Right ventricle myocardium inferior (tissue), 1 donor: ENCODE measurements around the gene KIAA0586. TPM values are rescaled to one million over a fixed set of nuclear protein-coding genes. Genes with fewer than 3 reads are reported as not detected.
A peak's percentile ranks its signal among the peaks of the same experiment; 100 is the strongest.
"Not testable (repeated sequence)": the region's sequence is repeated elsewhere in the genome, so short reads cannot be mapped to it uniquely, and the experiment has no call there.

Experiments
- ATAC-seq: fragments of 200-7000 bp; cut with Tn5 transposase; one replicate; pipeline ENCODE4 v1.9.1; 2020; ENCODE audit warnings: mild to moderate bottlenecking, moderate library complexity
- DNase-seq: peaks from one replicate; pipeline ENCODE4 v3.0.0; 2021; ENCODE audit errors: missing footprints
- intact Hi-C: fragments of 100-400 bp; cut with DNase I; formaldehyde crosslinking; loops from one replicate; pipeline ENCODE4 v1.11.0; 2022
- total RNA-seq: library from RNA; stranded (reverse); fragmentation: NEBNext Ultra II Directional; extraction: Animal tissue kit (Norgen Biotek cat#: 25700); gene quantifications from one replicate; pipeline ENCODE4 v1.2.1, GENCODE V29; 2021
- donor health status: DM: no; HTN: yes; CAD: no; lungs with severe emphysema.

KIAA0586 gene
- total RNA-seq, 1 donor from 2014 or later: 11.3 TPM

GRCh38 chr14:58455593-58456265 is 28.2 kb downstream of the KIAA0586 start:
- no peak for DNase-seq
- no peak for ATAC-seq
- intact Hi-C loops: no loop called here

DNA sequence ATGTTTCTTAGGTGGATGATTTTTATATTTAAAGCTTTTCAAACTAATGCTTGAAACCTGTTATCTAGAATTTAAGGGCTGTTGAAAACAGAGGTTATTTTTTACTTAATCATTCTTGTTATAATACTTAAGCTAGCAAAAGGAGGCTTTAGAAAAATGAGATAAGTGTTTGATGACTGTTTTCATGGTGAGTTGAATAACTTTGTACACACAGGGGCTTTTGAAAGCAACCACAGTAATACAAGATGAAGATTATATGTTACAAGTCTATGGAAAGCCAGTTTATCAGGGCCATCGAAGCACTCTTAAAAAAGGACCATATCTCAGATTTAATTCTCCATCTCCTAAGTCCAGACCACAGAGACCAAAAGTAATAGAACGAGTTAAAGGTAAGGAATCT is 33.3 kb downstream of the KIAA0586 start:
- DNase-seq: no peak
- ATAC-seq: no peak
- intact Hi-C loops: no loop called here

DNA sequence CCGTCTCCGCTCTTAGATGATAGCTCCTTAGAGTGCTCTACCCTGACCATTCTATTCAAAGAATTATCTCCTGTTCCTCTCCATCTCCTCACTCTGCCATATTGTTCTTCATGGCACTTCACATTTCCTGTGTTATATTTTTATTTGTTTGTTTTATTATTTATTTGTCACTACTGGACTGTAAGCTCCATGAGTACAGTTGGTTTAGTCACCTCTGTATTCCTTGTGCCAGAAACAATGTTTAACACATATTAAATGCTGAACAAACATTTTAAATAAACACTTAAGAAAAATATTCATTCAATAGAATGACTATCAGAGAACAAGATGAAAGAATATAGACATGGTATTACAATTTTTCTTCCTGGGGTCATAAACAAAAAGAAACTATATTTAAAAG is 35.6 kb downstream of the KIAA0586 start:
- DNase-seq (no peak), ATAC-seq (no peak)

DNA sequence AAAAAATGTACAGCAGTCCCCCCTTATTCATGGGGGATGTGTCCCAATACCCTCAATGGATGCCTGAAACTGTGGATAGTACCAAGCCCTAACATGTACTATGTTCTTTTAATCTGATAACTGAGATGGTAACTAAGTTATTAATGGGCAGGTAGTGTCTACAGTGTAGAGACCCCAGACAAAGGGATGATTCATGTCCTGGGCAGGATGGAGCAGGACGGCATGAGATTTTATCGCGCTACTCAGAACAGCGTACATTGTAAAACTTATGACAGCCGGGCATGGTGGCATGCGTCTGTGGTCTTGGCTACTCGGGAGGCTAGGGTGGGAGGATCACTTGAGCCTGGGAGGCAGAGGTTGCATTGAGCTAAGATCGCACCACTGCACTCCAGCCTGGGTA is 37.1 kb downstream of the KIAA0586 start:
- intact Hi-C loops: no loop called here
- DNase-seq (no peak), ATAC-seq (no peak)

More for the DNA sequence above, 35.6 kb downstream of the KIAA0586 start:
- intact Hi-C loops: no loop called here

- no peak for DNase-seq
- ATAC-seq: no peak
- intact Hi-C loops: no loop called here
Observed at GRCh38 chr14:58465421-58465820, 37.9 kb downstream of the KIAA0586 start.

GRCh38 chr14:58466459-58466858 is 38.9 kb downstream of the KIAA0586 start:
- intact Hi-C loops: no loop called here
- DNase-seq (no peak), ATAC-seq (no peak)

DNA sequence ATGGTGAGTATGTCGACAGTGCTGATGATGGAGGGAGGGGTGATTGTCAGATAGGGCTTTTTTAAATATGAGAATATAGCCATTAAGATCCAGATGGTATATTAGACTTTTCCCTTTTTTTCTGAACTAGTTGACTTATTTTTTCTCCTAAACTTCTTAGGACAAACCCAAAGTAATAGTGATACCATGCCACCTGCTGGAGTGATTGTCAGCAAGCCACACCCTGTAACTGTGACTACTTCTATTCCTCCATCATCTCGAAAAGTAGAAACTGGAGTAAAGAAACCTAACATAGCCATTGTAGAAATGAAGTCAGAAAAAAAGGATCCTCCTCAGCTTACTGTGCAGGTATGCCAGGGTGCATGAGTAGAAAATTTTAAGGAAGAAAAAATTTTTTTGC is 40.1 kb downstream of the KIAA0586 start:
- DNase-seq (no peak), ATAC-seq (no peak)
- intact Hi-C loops: no loop called here

GRCh38 chr14:58469309-58469708 is 41.8 kb downstream of the KIAA0586 start:
- ATAC-seq: no peak
- DNase-seq: no peak
- intact Hi-C loops: no loop called here

- intact Hi-C loops: no loop called here
Observed at GRCh38 chr14:58476320-58476719, 48.8 kb downstream of the KIAA0586 start.

GRCh38 chr14:58477653-58478052 is 50.1 kb downstream of the KIAA0586 start:
- no peak for DNase-seq
- ATAC-seq: no peak
- intact Hi-C loops: no loop called here

More at GRCh38 chr14:58476320-58476719, 48.8 kb downstream of the KIAA0586 start:
- ATAC-seq (no peak), DNase-seq (no peak)

DNA sequence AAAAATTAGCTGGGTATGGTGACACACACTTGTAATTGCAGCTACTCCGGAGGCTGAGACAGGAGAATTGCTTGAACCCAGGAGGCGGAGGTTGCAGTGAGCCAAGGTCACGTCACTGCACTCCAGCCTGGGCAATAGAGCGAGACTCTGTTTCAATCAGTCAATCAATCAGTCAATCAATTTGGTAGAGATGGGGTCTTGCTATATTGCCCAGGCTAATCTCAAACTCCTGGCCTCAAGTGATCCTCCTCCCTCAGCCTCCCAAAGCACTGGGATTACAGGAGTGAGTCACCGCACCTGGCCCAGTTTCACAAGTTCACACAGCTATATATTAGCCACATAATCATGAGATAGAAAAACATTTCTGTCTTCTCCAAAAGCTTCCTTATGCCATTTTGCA is 50.8 kb downstream of the KIAA0586 start:
- intact Hi-C loops, ATAC-seq, DNase-seq: not testable (repeated sequence)

- intact Hi-C loops: no loop called here
- ATAC-seq: no peak
- no peak for DNase-seq
Observed at GRCh38 chr14:58479975-58480374, 52.5 kb downstream of the KIAA0586 start.

DNA sequence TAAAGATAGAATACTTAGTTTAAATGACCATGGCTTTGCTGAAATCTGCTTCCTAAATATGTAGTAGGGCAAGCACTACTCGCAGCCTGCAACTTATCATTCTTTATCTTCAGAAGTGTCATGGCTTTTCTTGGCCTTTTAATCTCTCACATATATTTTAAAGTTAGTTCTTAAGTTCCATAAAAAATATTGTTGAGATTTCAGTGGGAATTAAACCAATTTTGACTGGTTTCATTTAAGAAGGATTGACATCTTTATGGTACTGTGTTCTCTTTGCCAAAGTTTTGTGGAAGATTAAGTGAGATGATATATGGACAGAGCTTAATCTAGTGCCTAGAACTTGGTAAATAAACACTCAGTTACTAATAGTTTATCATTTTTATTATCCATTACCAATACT is 56.7 kb downstream of the KIAA0586 start:
- ATAC-seq (no peak), DNase-seq (no peak)
- intact Hi-C loops: no loop called here

DNA sequence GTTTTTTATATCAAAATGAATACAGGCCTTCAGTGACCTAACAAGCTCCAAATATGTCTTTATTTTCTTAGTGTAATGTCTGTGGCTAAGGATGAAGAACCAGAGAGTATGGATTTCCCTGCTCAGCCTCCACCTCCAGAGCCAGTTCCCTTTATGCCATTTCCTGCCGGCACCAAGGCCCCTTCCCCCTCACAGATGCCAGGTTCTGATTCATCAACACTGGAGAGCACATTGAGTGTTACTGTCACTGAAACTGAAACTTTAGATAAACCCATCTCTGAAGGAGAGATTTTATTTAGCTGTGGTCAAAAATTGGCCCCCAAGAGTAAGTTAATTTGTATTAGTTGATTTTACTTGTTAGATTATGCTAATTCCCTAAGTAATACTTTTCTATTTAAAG is 61.0 kb downstream of the KIAA0586 start:
- DNase-seq: peak; percentile 33
- intact Hi-C loops: no loop called here
- ATAC-seq: no peak

DNA sequence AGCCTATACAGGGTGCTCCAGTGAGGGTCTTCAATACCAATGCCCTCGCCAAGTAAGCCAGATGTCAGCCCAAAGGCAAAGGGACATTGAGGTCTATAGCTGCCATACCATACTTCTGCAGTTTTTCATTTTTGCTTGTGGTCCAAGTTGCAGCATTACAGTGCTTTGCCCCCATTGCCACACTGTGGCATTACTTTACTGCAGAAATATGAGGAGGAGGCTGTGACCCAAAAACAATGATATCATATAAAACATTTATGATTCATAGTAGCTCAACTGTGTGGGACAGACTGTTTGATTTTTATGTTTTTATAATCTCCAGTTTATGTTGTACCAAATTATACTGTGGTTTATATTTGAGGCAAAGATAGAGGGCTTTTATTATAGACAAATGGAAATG is 64.1 kb downstream of the KIAA0586 start:
- no peak for DNase-seq
- intact Hi-C loops: no loop called here
- ATAC-seq: no peak

GRCh38 chr14:58492044-58492443 is 64.5 kb downstream of the KIAA0586 start:
- DNase-seq (no peak), ATAC-seq (no peak)
- intact Hi-C loops: no loop called here

DNA sequence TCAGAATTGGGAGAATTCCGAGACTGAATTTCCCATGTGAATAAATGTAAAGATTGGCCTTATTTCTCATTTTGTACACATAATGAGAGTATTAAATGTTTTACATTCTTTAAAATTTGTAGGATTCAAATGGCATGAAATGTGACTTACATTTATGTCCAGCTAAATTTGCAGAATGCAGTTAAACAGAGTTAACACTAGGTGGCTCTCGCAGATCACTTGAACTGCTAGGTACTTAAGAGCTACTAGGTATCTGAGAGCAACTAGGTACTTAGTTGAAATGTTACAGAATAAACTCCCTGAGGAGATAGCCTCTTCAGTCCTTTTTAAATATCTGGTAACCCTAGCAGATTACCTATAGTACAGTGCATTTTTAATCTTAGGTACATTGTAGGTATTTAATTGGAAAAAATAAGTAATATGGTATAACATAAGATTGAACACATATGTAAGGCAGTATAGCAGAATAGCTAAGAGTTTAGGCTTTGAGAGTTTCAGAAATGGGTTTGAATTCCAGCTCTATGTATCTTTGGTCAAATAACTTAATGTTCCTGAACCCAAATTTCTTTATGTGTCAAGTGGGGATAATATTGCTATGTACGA is 73.8 kb downstream of the KIAA0586 start:
- ATAC-seq (peak; percentile 68), DNase-seq (no peak)
- intact Hi-C loops: loop anchor here (1.0 to 5.0 kb wide), 2 partner anchors 136 to 554 kb away; partner anchors contain the start of gene DACT1

GRCh38 chr14:58513272-58513671 is 85.8 kb downstream of the KIAA0586 start:
- intact Hi-C loops: no loop called here
- ATAC-seq (no peak), DNase-seq (no peak)

- ATAC-seq (no peak), DNase-seq (no peak)
- intact Hi-C loops: no loop called here
Observed at GRCh38 chr14:58517592-58517991, 90.1 kb downstream of the KIAA0586 start.

GRCh38 chr14:58525691-58526090 is 98.2 kb downstream of the KIAA0586 start:
- ATAC-seq, intact Hi-C loops, DNase-seq: not testable (repeated sequence)
